ENCODE results near the gene TTC28.

DNA sequence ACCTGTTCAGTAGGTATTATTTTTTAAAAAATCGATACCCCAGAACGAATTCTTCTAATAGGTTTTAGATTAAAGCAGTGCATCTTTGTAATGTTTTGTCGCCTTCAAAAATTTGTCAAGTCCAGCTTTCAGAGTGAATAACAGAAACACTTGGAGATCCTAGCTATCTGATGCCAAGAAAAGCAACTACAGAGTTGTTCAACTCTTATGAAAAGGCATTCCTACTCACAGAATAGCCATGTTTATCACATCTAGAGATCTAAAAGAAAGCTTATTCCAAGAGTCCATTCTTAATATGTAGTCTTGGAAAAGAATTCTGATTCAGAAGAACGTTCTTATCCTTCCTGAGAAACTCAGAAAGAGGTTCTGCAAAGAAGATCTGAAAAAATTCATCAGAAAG lies 268.5 kb downstream of the TTC28 start:
- TF ChIP-seq CEBPB (IDR thresholded peaks at IDR 0.05) (no peak), EGR1 (IDR thresholded peaks at IDR 0.05) (no peak), FOXM1 (IDR thresholded peaks at IDR 0.05; ENCODE audit: borderline replicate concordance, low read depth) (no peak), EP300 (IDR thresholded peaks at IDR 0.05; ENCODE audit: borderline replicate concordance) (no peak), YY1 (IDR thresholded peaks at IDR 0.05; ENCODE audit: low read depth) (no peak), TAF1 (IDR thresholded peaks at IDR 0.05; ENCODE audit: low read depth) (no peak), RAD21 (IDR thresholded peaks at IDR 0.05; ENCODE audit: low read depth) (no peak), TCF12 (IDR thresholded peaks at IDR 0.05; ENCODE audit: low read depth) (no peak), TEAD4 (IDR thresholded peaks at IDR 0.05) (no peak), CREB1 (IDR thresholded peaks at IDR 0.05; ENCODE audit: low read depth) (no peak)
- TF ChIP-seq, protein P1, sequence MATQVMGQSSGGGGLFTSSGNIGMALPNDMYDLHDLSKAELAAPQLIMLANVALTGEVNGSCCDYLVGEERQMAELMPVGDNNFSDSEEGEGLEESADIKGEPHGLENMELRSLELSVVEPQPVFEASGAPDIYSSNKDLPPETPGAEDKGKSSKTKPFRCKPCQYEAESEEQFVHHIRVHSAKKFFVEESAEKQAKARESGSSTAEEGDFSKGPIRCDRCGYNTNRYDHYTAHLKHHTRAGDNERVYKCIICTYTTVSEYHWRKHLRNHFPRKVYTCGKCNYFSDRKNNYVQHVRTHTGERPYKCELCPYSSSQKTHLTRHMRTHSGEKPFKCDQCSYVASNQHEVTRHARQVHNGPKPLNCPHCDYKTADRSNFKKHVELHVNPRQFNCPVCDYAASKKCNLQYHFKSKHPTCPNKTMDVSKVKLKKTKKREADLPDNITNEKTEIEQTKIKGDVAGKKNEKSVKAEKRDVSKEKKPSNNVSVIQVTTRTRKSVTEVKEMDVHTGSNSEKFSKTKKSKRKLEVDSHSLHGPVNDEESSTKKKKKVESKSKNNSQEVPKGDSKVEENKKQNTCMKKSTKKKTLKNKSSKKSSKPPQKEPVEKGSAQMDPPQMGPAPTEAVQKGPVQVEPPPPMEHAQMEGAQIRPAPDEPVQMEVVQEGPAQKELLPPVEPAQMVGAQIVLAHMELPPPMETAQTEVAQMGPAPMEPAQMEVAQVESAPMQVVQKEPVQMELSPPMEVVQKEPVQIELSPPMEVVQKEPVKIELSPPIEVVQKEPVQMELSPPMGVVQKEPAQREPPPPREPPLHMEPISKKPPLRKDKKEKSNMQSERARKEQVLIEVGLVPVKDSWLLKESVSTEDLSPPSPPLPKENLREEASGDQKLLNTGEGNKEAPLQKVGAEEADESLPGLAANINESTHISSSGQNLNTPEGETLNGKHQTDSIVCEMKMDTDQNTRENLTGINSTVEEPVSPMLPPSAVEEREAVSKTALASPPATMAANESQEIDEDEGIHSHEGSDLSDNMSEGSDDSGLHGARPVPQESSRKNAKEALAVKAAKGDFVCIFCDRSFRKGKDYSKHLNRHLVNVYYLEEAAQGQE (IDR thresholded peaks at IDR 0.05; ENCODE audit: low read depth) = no peak
- TF ChIP-seq, protein P2, sequence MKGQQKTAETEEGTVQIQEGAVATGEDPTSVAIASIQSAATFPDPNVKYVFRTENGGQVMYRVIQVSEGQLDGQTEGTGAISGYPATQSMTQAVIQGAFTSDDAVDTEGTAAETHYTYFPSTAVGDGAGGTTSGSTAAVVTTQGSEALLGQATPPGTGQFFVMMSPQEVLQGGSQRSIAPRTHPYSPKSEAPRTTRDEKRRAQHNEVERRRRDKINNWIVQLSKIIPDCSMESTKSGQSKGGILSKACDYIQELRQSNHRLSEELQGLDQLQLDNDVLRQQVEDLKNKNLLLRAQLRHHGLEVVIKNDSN (IDR thresholded peaks at IDR 0.05) = no peak
